CD4-positive, alpha-beta T cell treated with Interleukin-17A for 1 hour (primary cell): Measurements from ENCODE around the gene CCL14.

Experiments used
- DNase-seq: peaks from one replicate; pipeline ENCODE4 v3.0.0-alpha.2; 2020

CCL14 gene

GRCh38 chr17:35988164-35988563 is 1.6 kb upstream of the CCL14 start:
- no peak for DNase-seq

GRCh38 chr17:35984140-35984539 is 2.4 kb downstream of the CCL14 start:
- no peak for DNase-seq

- no peak for DNase-seq
These were observed 3.9 kb downstream of the CCL14 start for GRCh38 chr17:35982409-35983191.

- DNase-seq, result no peak
These were observed 4.6 kb downstream of the CCL14 start for GRCh38 chr17:35981908-35982330.

GRCh38 chr17:35981246-35981645 is 5.3 kb downstream of the CCL14 start, which contains the start of gene CCL16:
TSS of gene CCL16 (minus strand) at chr17:35981497. CDS start at chr17:35981420, 77 bp downstream.
- no peak for DNase-seq

- DNase-seq, result no peak
These were observed 8.2 kb downstream of the CCL14 start for GRCh38 chr17:35978346-35978745.

GRCh38 chr17:35977509-35977908 is 9.0 kb downstream of the CCL14 start:
- no peak for DNase-seq

GRCh38 chr17:35973333-35974260 is 12.9 kb downstream of the CCL14 start:
- no peak for DNase-seq

GRCh38 chr17:35972945-35973332 is 13.6 kb downstream of the CCL14 start:
- no peak for DNase-seq

GRCh38 chr17:35972535-35972934 is 14.0 kb downstream of the CCL14 start:
- DNase-seq, result no peak

GRCh38 chr17:35972066-35972465 is 14.5 kb downstream of the CCL14 start:
- no peak for DNase-seq

GRCh38 chr17:35969558-35970380 is 16.8 kb downstream of the CCL14 start:
- peak; percentile 80 for DNase-seq

- DNase-seq, result no peak
These were observed 17.9 kb downstream of the CCL14 start for GRCh38 chr17:35968520-35969054.

GRCh38 chr17:35965272-35965671 is 21.3 kb downstream of the CCL14 start:
- no peak for DNase-seq

GRCh38 chr17:35963663-35964062 is 22.9 kb downstream of the CCL14 start:
- DNase-seq, result no peak

GRCh38 chr17:35953720-35954119 is 32.8 kb downstream of the CCL14 start:
- DNase-seq, result no peak

GRCh38 chr17:35949401-35949800 is 37.1 kb downstream of the CCL14 start:
- DNase-seq, result no peak

GRCh38 chr17:35948092-35948491 is 38.4 kb downstream of the CCL14 start:
- DNase-seq, result no peak

- peak; percentile 63 for DNase-seq
These were observed 39.4 kb downstream of the CCL14 start for GRCh38 chr17:35947156-35947585.

GRCh38 chr17:35944151-35944550 is 42.4 kb downstream of the CCL14 start:
- DNase-seq, result no peak

GRCh38 chr17:35943537-35943936 is 43.0 kb downstream of the CCL14 start, which contains the start of gene LYZL6:
TSS of gene LYZL6 (minus strand) at chr17:35943713. CDS start at chr17:35939356, 4,357 bp downstream.
- DNase-seq, result no peak

GRCh38 chr17:35942588-35943186 is 43.8 kb downstream of the CCL14 start:
- no peak for DNase-seq
